Superior temporal gyrus (tissue), 1 donor: ENCODE results near the gene TMC3.
"Not testable (repeated sequence)": the region's sequence is repeated elsewhere in the genome, so short reads cannot be mapped to it uniquely, and the experiment has no call there.

Experiments used
- DNase-seq: peaks from one replicate; pipeline ENCODE4 v3.0.0-alpha.2; 2016; ENCODE audit errors: extremely low spot score

TMC3 gene

DNA sequence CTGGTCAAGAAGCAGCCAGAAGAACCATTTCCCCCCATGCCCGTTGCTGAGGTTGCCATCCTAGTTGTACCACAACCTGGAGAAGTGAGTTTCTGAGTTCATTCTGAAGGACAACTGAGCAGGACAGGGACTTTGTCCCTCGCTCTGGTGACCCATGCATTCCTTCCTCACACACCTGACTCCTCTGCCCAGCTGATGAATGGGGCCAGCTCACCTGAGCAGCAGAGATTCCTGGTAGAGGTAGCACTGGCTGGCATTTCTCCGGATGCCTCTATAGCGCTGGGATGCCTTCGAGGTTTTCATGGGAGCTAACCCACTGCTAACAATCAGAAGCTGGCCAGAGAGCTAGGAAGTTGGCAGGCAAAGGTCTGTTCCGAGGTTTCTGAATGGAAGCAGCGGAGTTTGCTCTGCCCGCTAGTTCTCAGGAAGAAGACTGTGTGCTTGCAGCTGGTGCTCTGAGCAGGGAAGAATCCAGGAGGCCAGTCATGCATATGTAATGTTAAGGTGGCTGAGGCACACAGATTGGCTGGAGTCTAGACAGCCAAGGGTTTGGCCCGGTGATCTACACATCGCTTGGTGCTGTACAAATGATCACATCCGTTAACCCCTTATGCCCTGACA is at the start of gene TMC3:
TMC3 (minus strand) TSS at position 439 of the 621 bp plus-strand sequence; CDS start at position 303, 136 bp downstream.
- no peak for DNase-seq

DNA sequence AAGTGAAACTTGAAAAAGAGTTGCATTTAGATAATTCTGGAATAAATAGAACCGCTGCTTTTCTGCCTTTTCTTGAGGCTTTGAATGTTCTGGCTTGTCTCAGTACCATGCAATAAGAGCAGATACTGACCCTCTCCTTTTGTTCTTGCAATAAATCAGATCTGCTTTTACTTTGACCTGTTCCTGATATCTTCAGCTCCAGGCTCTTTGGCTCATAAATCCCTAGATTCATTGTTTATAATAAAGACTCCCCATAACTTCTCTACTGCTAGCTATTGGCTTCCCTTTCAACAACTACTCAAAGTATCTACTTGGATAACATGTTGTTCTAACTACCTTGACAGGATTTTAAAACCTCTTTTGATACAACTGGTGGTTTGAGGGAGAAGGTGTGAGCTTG is 47.4 kb upstream of the TMC3 start:
- no peak for DNase-seq

DNA sequence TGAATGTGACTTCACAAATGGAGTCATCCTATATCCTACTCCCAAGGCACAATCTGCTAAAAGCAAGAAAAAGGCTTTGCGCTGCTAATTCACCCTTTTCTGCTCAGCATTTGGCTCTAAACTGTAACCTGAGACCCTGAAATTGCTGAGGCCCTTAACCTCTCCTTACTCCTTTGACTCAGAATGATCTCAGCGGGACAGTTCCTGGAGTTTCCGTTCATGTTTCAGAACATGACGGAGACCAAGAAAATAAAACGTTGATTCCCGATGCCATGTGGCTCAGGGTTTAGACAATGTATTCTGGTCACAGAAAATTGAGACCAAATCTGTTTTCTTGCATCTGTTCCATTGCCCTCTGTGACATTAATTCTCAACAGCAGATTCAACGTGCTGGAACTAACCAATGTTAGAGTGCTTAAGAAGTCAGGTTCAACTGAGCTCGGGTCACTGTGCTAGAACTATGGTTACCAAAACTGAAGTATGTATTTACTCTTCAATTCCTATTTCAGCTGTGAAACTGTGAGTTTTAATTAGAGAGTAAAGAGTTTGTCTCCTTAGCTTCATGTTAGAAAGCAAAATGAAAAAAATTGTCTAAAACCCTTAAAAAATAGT is 45.4 kb upstream of the TMC3 start:
- DNase-seq, result no peak

DNA sequence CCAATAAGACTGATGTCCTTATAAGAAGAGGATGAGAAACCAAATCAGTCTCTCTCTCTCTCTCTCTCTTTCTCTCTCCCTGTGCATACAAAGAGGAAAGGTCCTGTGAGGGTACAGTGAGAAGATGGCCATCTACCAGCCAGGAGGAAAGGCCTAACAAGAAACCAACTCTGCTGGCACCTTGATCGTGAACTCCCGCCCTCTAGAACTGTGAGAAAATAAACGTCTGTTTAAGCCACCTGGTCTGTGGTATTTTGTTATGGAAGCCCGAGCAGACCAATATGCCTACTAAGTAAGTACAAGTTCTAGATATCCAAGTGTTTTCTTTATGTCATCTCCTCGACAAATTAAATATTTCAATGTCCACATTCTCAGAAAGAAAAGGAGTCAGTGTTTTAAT is 44.9 kb upstream of the TMC3 start:
- DNase-seq, result no peak

DNA sequence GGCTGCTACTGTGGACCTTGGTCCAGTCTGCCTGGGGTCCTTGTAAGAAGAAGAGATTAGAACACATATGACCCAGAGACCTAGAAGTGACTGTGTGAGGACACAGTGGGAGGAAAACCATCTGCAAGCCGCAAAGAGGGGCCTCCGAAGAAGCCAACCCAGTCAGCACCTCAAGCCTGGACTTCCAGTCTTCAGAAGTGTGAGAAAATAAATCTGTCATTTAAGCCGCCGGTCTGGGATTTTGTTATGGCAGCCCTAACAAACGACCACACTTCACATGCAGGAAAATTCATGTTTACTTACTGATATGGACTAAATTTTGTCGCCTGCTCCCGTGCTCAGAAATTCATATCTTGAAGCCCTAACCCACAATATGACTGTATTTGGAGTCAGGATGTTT is 44.4 kb upstream of the TMC3 start:
- DNase-seq, result no peak

DNA sequence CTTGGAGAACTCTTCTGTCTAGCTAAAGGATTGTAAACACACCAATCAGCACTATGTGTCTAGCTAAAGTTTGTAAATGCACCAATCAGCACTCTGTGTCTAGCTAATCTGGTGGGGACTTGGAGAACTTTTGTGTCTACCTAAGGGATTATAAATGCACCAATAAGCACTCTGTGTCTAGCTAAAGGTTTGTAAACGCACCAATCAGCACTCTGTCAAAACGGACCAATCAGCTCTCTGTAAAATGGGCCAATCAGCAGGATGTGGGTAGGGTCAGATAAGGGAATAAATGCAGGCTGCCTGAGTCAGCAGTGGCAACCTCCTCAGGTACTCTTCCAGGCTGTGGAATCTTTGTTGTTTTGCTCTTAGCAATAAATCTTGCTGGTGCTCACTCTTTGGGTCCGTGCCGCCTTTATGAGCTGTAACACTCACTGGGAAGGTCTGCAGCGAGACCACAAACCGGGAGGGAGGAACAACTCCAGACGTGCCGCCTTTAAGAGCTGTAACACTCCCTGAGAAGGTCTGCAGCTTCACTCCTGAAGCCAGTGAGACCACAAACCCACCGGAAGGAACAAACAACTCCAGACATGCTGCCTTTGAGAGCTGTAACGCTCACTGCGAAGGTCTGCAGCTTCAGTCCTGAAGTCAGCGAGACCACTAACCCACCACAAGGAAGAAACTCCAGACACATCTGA is 40.4 kb upstream of the TMC3 start:
- DNase-seq, result not testable (repeated sequence)

DNA sequence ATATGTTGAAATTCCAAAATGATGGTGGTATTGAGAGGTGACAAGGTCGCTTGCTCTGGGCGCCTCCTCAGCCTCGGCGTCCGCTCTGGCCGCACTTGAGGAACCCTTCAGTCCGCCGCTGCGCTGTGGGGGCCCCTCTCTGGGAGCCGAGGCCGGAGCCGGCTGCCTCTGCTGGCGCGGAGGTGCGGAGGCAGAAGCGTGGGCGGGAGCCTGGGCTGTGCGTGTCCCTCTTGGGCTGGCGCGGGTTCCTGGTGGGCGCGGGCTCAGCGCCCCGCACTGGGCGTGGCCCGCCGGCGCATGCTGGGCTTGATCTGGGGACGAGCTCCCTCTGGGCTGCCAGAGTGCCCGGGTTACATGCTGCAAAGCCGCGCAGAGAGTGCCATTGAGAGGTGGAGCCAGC is 39.8 kb upstream of the TMC3 start:
- DNase-seq, result no peak

DNA sequence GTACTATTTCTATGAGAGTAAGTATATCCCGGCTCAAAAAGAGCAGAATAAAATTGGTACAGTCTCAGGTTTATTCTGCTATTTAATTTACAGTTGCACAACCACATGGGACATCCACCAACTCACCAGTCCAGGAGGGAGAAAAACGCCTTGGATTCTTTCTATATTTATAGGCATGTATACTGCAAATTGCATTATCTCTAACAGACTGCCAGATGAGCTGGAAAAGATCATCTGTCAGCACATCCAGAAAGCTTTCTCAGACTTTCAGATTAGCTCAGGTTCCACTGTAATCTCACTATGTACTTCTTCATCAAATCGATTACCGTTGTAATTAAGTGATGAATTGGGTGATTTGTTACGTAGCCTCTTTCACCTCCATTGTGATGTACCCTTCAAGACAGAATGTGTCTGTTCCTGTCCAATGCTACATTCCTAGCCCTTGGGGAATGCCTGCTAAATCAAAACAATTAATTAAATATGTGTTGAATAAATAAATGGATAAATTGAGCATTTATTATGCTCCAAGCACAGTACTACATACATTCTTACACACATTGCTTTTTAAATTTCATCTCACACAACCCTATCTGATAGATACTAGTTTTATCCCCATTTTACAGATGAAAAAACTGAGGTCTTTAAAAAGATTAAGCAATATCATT is 38.1 kb upstream of the TMC3 start:
- DNase-seq, result peak; percentile 32

DNA sequence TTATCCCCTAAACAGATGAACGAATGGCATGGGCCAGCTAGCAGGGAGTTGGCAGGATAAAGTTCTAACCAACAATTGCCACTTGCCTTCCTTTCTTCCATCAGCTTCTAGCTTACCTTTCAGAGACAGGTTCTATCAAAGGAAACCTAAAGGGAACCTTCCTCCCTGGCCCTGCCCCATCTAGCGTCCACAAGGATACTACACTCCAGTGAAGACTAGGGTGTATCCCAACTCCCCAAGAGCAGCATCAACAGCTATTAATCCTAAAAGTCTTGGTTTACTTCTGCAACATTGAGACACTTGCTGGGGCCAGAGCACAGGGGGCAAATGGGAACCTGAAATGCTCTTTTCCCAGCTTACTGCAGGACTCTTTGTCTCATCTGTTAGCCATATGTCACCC is 37.0 kb upstream of the TMC3 start:
- no peak for DNase-seq

DNA sequence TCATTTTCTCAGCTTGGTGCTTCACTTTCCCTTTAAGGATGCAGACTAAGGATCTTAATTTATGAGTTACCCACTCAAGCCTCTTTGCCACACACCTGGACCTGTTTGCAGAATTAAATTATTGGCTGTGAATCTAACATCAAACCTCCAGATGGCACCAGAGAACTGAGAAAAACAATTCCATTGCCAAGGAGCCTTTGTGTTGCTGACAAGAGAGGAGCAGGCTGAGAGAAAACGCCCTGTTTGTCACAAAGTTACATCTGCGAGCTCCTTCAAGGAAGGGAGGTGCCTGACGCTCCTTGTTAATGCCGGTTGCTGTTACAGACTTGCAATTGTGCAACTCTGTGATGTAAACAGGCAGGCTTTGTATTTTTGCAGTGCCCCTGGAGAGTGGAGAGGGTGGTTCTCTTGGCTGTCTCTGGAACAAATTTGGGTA is 36.3 kb upstream of the TMC3 start:
- DNase-seq, result peak; percentile 91

DNA sequence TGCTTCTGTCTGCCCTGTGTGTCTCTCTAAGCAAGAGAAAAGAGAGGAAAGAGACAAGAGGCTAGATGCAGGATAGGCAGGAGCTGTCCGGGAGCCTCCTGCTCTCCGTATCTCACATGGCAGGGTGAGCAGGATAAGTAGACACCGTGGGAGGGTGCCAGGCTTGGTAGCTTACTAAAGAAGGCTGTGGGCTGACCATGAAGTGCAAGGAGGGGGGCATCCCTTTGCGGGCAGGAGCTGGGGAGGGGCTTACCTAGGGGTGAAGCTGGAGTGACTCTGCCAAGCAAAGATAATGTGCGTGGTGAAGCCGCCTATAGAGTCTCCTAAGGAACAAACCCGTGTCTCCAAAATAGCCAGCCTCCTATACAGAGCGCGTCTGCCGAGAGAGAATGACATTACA is 33.7 kb upstream of the TMC3 start:
- DNase-seq, result peak; percentile 11

DNA sequence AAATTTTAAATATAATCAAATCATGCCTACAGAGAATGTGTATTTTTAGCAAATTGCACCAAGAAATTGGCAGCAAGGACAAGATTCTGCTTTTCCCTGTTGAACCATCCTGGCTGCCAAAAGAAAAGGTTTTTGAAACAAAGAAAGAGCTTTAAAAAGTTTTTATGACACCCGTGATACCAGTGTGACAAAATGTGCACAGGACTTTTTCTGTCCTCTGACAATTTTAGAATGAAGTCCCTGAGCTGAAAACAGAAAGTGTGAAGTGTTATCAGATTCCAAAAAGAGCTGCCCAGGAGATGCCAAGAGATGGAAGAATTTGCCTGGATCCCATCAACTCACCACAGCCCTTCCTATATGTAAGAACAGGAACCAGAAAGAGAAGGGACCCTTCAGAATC is 33.2 kb upstream of the TMC3 start:
- DNase-seq, result peak; percentile 52

DNA sequence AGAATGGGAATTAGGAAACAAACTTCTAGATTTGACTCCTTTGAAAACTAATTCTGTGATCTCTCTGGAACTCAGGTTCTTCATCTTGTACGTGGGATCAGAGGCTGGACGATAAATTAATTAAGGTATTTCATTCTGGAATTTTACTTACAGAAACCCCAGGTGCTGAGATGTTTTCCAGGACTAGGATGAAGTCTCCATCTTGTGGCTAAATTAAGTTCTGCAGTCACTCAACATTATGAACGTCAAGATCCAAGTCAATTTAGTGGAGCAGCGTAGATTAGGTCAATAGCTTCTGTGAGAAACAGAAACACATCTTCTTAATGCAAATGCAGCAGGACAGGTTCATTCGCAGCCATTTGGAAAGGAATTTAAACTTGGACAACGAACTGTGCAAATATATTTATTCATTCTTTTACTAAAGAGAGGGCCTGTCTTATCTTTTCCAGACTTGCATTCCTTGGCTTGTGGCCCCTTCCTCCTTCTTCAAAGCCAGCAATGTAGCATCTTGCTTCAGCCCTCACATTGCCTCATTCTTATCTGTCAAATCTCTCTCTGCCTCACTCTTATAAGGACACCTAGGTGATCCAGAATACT is 26.7 kb upstream of the TMC3 start:
- DNase-seq, result peak; percentile 73

DNA sequence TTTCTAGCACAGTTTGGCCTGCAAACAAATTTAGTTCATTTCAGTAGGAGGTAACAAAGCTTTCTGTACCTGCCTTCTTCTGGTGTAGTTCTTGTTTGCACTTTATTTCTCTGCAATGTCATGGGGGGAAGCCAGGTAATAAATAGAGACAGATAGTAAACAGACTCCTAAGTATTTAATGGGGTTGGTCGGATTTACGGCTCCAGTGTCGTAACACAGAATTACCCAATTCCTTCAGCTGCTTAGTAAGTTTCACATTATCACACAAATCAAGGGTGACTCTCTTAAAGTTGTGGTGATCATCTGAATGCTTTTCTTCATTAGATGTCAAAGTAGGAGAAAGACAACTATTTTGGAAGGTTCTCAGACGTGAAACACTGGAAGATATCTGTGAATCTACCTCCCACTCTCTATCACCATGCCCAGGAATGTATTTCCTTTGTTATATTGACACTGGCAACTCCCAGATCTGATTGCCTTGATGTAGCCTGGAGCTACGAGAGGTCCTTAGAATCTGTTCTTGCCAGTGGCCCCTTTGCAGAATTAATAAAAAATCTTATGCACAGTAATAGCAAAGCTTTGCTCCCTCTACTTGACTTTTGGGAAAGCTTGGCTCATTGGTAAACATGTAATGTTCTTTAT is 25.0 kb upstream of the TMC3 start:
- no peak for DNase-seq

DNA sequence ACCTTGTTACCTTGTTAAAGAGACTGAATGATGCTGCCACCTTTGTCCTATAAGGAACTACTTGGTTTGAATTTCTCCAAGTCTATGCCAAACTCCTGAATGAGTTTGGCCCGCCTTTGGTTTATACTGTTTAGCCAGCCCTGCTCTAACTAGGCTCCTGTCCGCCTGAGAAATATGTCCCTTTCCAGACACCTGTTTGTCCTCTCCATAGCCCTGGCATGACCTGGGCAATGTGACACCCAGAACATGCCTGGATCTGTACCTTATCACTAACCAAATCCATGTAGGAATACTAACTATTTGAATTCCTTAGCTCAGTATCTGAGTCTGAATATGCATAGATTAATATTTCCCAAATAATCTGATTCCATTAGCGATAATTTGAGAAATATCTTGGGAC is 24.4 kb upstream of the TMC3 start:
- DNase-seq, result no peak

DNA sequence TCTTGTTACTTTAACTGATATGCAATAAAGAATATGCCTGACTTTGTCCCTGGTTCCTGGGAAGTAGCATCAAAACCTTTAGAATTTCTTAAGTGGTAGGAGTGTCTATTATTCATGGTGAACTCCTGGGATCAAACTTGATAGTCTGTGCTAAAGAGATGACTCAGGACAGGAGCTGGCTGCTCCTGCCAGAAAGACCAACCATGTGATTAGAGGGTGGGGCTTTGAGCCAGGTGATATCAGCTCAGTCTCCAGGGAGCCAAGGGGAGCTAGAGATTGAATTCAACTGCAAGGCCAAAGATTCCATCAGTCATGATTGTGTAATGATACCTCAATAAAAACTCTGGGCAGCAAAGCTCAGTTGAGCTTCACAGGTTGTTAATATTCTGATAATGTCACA is 20.6 kb upstream of the TMC3 start:
- DNase-seq, result no peak

DNA sequence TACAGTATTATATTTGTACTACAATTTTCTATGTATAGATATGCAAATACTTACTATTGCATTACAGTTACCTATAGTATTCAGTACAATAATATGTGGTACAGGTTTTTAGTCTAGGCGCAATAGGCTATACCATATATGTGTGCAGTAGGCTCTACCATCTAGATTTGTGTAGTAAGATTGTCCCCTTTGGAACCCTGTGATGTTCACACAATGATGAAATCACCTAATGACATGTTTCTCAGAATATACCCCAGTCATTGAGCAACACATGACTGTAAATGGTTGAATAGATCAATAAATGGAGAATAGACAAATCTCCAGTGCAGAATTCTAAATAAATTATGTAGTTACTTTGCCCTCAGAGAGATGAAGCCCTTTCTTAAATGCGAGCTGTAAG is 17.6 kb upstream of the TMC3 start:
- no peak for DNase-seq

DNA sequence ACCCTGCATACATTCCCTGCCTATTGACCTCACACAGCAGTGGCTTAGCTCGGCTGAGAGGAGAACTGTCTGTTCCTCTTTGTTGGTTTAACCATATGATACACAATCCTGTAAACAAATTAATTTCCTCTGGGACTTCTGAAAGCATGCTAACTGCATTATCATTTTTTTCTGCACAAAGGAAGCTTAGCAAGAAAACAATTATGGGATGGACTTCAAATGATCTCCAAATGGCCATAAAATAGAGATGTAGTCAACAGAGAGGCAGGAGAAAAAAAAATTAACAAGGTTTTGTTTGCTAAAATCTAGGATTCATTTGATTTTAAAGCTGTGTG is 14.4 kb upstream of the TMC3 start:
- no peak for DNase-seq

DNA sequence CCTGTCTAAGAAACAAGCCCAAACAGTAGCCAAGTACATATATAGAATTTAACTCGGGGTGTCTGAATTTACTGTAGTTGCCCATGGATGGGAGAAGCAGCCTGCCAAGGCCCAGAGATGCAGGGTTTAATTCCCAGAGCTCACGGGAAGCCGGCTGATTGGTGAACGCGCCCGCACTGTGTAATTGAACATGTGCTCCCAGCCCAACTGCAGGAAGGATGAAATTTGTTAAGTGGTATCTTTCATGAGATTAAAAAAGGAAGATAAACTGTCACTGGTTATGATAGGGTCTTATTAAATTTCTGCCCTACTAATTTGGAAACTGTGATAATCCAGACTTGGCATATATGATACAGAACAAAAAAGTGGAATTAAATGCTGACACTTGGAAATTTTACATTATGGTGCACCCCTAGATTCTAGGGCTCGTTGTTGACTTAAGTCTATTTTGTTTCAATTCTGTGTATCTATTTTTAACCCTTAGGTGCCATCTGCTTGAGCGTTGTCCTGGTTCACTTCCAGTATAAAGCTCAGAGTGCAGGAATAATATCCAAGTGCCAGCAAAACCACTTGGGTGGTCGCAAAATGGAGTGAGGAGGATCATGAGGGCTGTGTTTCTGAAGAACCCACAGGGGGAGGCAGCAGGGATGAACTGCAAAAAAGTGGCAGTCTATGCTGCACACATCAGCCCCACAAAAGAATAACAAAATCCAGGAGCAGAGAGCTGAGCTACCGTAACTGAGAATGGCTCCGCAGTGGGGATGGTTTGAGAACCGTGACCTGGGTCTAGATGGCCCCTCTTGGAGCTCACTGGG is 13.8 kb upstream of the TMC3 start:
- DNase-seq, result no peak

DNA sequence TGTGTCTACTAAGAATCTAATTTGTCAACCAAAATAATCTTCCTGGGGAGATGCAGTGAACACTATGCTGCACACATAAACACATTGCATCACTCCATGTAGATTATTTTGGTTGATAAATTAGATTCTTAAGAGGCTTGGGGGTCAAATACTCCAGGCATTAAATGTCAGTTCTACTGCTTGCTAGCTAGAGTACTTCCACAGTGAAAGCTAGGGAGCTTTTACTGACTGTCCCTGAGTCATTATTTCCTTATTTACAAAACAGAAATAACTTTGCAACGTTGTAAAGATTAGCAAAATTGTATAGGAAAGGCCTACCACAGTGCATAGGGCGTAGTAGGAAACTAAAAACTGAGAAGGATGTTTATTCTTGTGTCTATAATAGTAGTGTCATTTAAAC is 12.9 kb upstream of the TMC3 start:
- DNase-seq, result no peak

DNA sequence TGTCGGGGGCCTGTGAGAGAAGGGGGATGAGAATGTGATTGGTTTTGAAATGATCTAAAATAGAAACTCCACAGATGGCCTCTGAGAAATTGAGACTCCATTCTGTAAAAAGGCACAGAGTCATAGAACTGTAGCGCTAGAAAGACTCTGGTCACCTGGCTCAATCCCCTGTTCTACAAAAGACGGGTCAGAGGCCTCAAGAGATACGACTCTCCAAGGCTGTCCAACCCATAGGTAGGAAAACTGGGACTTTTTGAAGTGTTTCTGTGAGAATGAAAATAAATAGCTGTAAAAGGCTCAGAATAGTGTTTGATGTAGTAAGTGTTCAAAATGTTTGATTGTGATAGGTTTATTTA is 11.7 kb upstream of the TMC3 start:
- DNase-seq, result no peak
